PC-3 (cell line): ENCODE data around the gene SNX11.

Source experiments
- EZH2 ChIP-seq: fragments of 300-600 bp; sonication (generic); IDR thresholded peaks from one replicate; pipeline ENCODE4 v1.6.1; 2017; ENCODE audit warnings: antibody characterized with exemption, mild to moderate bottlenecking, low read length; ENCODE audit not compliant: unreplicated experiment
- EZH2phosphoT487 ChIP-seq: fragments of 300-600 bp; sonication (generic); IDR thresholded peaks from 2 replicates; pipeline ENCODE4 v1.6.1; 2018; ENCODE audit warnings: mild to moderate bottlenecking, antibody characterized with exemption, low read length, borderline replicate concordance
- TF ChIP-seq, protein P1 (sequence below): fragments of 300-600 bp; sonication (generic); conservative IDR thresholded peaks from 2 replicates; pipeline ENCODE4 v1.5.1; 2017; ENCODE audit warnings: antibody characterized with exemption, low read depth, mild to moderate bottlenecking, low read length

DNA sequence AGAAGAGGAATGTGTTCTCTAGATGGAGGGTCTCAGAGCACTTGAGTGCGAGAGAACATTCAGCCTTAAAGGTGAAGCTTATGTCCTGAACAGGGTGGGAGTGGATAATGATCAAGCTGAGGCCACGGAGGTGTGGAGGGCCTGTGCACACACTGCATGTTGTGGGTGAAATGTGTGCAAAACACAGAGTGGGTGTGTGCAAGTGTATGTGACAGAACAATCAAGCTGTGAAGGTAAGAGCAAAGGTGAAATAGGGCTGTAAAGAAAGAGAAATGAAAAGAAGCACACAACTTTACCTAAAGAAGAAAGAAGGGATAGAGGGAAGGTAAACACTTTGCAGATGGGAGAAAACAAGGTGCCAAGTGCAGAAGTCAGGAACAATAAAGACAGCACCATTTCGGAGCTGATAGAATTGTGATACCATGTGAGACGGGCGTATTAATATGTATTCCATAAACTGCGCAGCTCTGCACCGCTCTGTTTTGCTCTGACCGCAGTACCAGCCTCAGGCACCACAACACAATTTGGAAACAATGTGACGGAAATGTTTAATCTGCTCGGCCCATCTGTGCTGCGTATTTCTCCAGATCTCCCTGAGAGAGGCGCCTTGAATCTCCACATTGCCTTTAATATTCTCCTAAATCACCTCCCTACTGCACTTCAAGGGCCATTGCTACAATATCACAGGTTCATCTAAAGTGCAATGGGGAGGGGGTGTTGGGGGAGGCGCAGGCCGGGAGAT lies 40.6 kb downstream of the SNX11 start:
- TF ChIP-seq, protein P1, sequence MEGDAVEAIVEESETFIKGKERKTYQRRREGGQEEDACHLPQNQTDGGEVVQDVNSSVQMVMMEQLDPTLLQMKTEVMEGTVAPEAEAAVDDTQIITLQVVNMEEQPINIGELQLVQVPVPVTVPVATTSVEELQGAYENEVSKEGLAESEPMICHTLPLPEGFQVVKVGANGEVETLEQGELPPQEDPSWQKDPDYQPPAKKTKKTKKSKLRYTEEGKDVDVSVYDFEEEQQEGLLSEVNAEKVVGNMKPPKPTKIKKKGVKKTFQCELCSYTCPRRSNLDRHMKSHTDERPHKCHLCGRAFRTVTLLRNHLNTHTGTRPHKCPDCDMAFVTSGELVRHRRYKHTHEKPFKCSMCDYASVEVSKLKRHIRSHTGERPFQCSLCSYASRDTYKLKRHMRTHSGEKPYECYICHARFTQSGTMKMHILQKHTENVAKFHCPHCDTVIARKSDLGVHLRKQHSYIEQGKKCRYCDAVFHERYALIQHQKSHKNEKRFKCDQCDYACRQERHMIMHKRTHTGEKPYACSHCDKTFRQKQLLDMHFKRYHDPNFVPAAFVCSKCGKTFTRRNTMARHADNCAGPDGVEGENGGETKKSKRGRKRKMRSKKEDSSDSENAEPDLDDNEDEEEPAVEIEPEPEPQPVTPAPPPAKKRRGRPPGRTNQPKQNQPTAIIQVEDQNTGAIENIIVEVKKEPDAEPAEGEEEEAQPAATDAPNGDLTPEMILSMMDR: no peak
- TF ChIP-seq EZH2 (no peak), EZH2phosphoT487 (no peak)
